ENCODE measurements around the gene MUC22. TPM values are rescaled to one million over a fixed set of nuclear protein-coding genes. Genes with fewer than 3 reads are reported as not detected.

The MUC22 gene
- total and polyA plus RNA-seq, 2 of the 4 experiments (the other 2 are of a cell fraction) = 0.02 TPM; not detected in 1

- H3K23ac ChIP-seq (ENCODE audit: low read depth, low read length) = no peak overlapping the region
- H3K4me2 ChIP-seq (ENCODE audit: low read depth, low read length) = no peak overlapping the region
- no peak overlapping the region for H2BK5ac ChIP-seq (ENCODE audit: low read depth, low read length, poor library complexity, severe bottlenecking)
- dilution Hi-C loops (cut with HindIII; ENCODE audit: low sequenced_read_pairs, unreplicated experiment) = no loop called here
- peaks cover 3% of the 10 kb centered on the region; the same call in 1 of the 2 replicates for H3K9me1 ChIP-seq (ENCODE audit: insufficient read depth, low read length)
- H2AFZ ChIP-seq (replicated peaks; ENCODE audit: low read length, poor library complexity) = no peak overlapping the region
- H3K14ac ChIP-seq (replicated peaks; ENCODE audit: low read depth, low read length) = no peak overlapping the region
- in situ Hi-C loops (cut with MboI; ENCODE audit: low sequenced_read_pairs) = no loop called here
- H3K4me3 ChIP-seq (ENCODE audit: insufficient read depth, low read depth, low read length) = no peak overlapping the region
- no peak overlapping the region for H2BK15ac ChIP-seq (ENCODE audit: low read depth, low read length)
- no peak overlapping the region for H4K8ac ChIP-seq (ENCODE audit: low read depth in 2 of 2, low read length in 2 of 2)
- intact Hi-C loops (cut with micrococcal nuclease) = no loop called here
- H2AK5ac ChIP-seq (ENCODE audit: low read depth, low read length) = no peak overlapping the region
- no peak overlapping the region for H3K56ac ChIP-seq (ENCODE audit: extremely low read depth, insufficient read depth, low read length)
- H3K79me1 ChIP-seq (ENCODE audit: low read depth in 1 of 2, low read length in 2 of 2) = no peaks in the 10 kb centered on the region
- H2AK9ac ChIP-seq (replicated peaks; ENCODE audit: low read depth, low read length, poor library complexity) = no peak overlapping the region
- H3K18ac ChIP-seq (ENCODE audit: low read depth, low read length) = no peak overlapping the region
- no peaks in the 10 kb centered on the region for H3K36me3 ChIP-seq (ENCODE audit: control insufficient read depth, insufficient read depth, low read length)
- no peak overlapping the region for H3K9ac ChIP-seq (ENCODE audit: low read depth, low read length)
- no CpG with 5 or more reads among the region's 4 CpGs for WGBS, 2 experiments (ENCODE audit: extremely low coverage in 2 of 2, insufficient read length in 1 of 2)
- H3K4me1 ChIP-seq (ENCODE audit: control insufficient read depth, insufficient read depth, low read length) = peaks cover 5% of the 10 kb centered on the region
- H2BK20ac ChIP-seq (ENCODE audit: low read depth, low read length) = no peak overlapping the region
- no peak overlapping the region for H2BK120ac ChIP-seq (ENCODE audit: low read depth, low read length)
- H3K27ac ChIP-seq (ENCODE audit: insufficient read depth, low read length) = no peak overlapping the region
- H3K9me3 ChIP-seq (ENCODE audit: control insufficient read depth, insufficient read depth, low read length) = no peaks in the 10 kb centered on the region
- no peak overlapping the region for H3K4ac ChIP-seq (ENCODE audit: low read depth, low read length)
- no peaks in the 10 kb centered on the region for H4K20me1 ChIP-seq (ENCODE audit: insufficient read depth, low read length)
- CTCF ChIA-PET = interaction anchor here (0.5 kb wide), 1 partner anchor 340 kb away, joined by 3 read pairs; no protein-coding TSS in a partner anchor
- no peak for TF ChIP-seq RAD21 (IDR thresholded peaks at IDR 0.05; ENCODE audit: low read length)
- TF ChIP-seq FOS (IDR thresholded peaks at IDR 0.05; ENCODE audit: low read depth, low read length) = no peak
- no peak for TF ChIP-seq MAZ (IDR thresholded peaks at IDR 0.05; ENCODE audit: borderline replicate concordance, low read depth, low read length)
- TF ChIP-seq MXI1 (IDR thresholded peaks at IDR 0.05; ENCODE audit: borderline replicate concordance, low read depth, low read length) = no peak
- no peak for TF ChIP-seq SMC3 (IDR thresholded peaks at IDR 0.05; ENCODE audit: low read depth, low read length)
- no peak for TF ChIP-seq BHLHE40 (IDR thresholded peaks at IDR 0.05; ENCODE audit: low read depth, low read length)
- TF ChIP-seq CEBPB (IDR thresholded peaks at IDR 0.05; ENCODE audit: low read depth, low read length) = no peak
- TF ChIP-seq MAFK (IDR thresholded peaks at IDR 0.05; ENCODE audit: low read depth, low read length) = no peak
- TF ChIP-seq, protein P1, sequence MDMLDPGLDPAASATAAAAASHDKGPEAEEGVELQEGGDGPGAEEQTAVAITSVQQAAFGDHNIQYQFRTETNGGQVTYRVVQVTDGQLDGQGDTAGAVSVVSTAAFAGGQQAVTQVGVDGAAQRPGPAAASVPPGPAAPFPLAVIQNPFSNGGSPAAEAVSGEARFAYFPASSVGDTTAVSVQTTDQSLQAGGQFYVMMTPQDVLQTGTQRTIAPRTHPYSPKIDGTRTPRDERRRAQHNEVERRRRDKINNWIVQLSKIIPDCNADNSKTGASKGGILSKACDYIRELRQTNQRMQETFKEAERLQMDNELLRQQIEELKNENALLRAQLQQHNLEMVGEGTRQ (IDR thresholded peaks at IDR 0.05; ENCODE audit: low read depth, low read length) = no peak
- no peak for TF ChIP-seq CTCF (conservative IDR thresholded peaks at IDR 0.05; ENCODE audit: low read depth, low read length)
- no peak for TF ChIP-seq RCOR1 (IDR thresholded peaks at IDR 0.05; ENCODE audit: insufficient replicate concordance, low read length)
- no peak for TF ChIP-seq NFE2L2 (IDR thresholded peaks at IDR 0.05; ENCODE audit: low read depth, low read length)
- TF ChIP-seq, protein P2, sequence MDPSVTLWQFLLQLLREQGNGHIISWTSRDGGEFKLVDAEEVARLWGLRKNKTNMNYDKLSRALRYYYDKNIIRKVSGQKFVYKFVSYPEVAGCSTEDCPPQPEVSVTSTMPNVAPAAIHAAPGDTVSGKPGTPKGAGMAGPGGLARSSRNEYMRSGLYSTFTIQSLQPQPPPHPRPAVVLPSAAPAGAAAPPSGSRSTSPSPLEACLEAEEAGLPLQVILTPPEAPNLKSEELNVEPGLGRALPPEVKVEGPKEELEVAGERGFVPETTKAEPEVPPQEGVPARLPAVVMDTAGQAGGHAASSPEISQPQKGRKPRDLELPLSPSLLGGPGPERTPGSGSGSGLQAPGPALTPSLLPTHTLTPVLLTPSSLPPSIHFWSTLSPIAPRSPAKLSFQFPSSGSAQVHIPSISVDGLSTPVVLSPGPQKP (IDR thresholded peaks at IDR 0.05; ENCODE audit: borderline replicate concordance, low read depth, low read length) = no peak
- no peak for TF ChIP-seq CHD1 (IDR thresholded peaks at IDR 0.05; ENCODE audit: low read depth, low read length)
- no peak for TF ChIP-seq POLR2A (IDR thresholded peaks at IDR 0.05; ENCODE audit: low read depth, low read length)
- TF ChIP-seq RFX5 (IDR thresholded peaks at IDR 0.05; ENCODE audit: low read depth, low read length) = no peak
- no TSS peak for BruUV-seq (replicated peaks)
- H4K5ac ChIP-seq (ENCODE audit: low read depth, low read length) = no peak overlapping the region
- H3K27me3 ChIP-seq (ENCODE audit: control insufficient read depth, insufficient read depth, low read length) = peaks cover 2% of the 10 kb centered on the region; the same call in 1 of the 2 replicates
- POLR2A ChIA-PET (ENCODE audit: unreplicated experiment) = no interaction called here
- ATAC-seq (ENCODE audit: low read depth) = no peak
- H4K91ac ChIP-seq (ENCODE audit: insufficient read depth, low read depth, low read length) = no peak overlapping the region
- DNase-seq = no peak
These were observed 5.5 kb upstream of the MUC22 start for GRCh38 chr6:31004794-31005193.

All from IMR-90 (cell line).